Osteoblast (primary cell): ENCODE data around the gene MYOG. TPM values are rescaled to one million over a fixed set of nuclear protein-coding genes. Genes with fewer than 3 reads are reported as not detected.

Experiments used
- DNase-seq: peaks from one replicate; pipeline ENCODE4 v3.0.0; 2011; ENCODE audit warnings: low spot score, mixed read lengths; ENCODE audit not compliant: insufficient read length; ENCODE audit errors: missing footprints
- H2AFZ ChIP-seq: 2 replicates; pipeline ENCODE4 v1.6.0; 2011; ENCODE audit warnings: mild to moderate bottlenecking, low read length
- H3K27ac ChIP-seq: 2 replicates; pipeline ENCODE4 v1.5.1; 2011; ENCODE audit warnings: mild to moderate bottlenecking, low read depth, low read length, moderate library complexity
- H3K27me3 ChIP-seq: 2 replicates; pipeline ENCODE4 v1.6.0; 2012; ENCODE audit warnings: mild to moderate bottlenecking, control low read depth, inconsistent platforms, low read length, moderate library complexity; ENCODE audit not compliant: insufficient read depth
- H3K36me3 ChIP-seq: 2 replicates; pipeline ENCODE4 v1.5.1; 2011; ENCODE audit warnings: mild to moderate bottlenecking, low read length, control low read depth, moderate library complexity; ENCODE audit not compliant: insufficient read depth
- H3K4me1 ChIP-seq: 2 replicates; pipeline ENCODE4 v1.5.1; 2011; ENCODE audit warnings: mild to moderate bottlenecking, low read length, control low read depth, moderate library complexity; ENCODE audit not compliant: insufficient read depth
- H3K4me2 ChIP-seq: 2 replicates; pipeline ENCODE4 v1.6.0; 2011; ENCODE audit warnings: mild to moderate bottlenecking, low read length; ENCODE audit not compliant: insufficient read depth
- H3K4me3 ChIP-seq: fragments of 200-600 bp; sonication (generic); 3 replicates; pipeline ENCODE4 v1.5.1; 2012; ENCODE audit warnings: mild to moderate bottlenecking, low read length, inconsistent platforms; ENCODE audit not compliant: insufficient read depth
- H3K79me2 ChIP-seq: 2 replicates; pipeline ENCODE4 v1.6.0; 2012; ENCODE audit warnings: mild to moderate bottlenecking, low read length, control low read depth, inconsistent platforms; ENCODE audit not compliant: insufficient read depth
- H3K9me3 ChIP-seq: 2 replicates; pipeline ENCODE4 v1.5.1; 2011; ENCODE audit warnings: low read depth, low read length, control low read depth
- H4K20me1 ChIP-seq: 2 replicates; pipeline ENCODE4 v1.6.0; 2012; ENCODE audit warnings: mild to moderate bottlenecking, low read length, control low read depth; ENCODE audit not compliant: insufficient read depth
- total RNA-seq: library from RNA; depleted of rRNA; stranded (reverse); fragments of >200 nt; gene quantifications from 2 replicates; pipeline ENCODE4 v1.2.3, GENCODE V29; 2012
- TF ChIP-seq, protein P1 (sequence below): IDR thresholded peaks from 2 replicates; pipeline ENCODE4 v1.5.1; 2011; ENCODE audit warnings: mild to moderate bottlenecking, low read depth, low read length, moderate library complexity; ENCODE audit errors: extremely low read depth

The MYOG gene
- total RNA-seq, 1 donor = not detected

GRCh38 chr1:203120325-203121153 lies 34.7 kb upstream of the MYOG start:
- TF ChIP-seq, protein P1, sequence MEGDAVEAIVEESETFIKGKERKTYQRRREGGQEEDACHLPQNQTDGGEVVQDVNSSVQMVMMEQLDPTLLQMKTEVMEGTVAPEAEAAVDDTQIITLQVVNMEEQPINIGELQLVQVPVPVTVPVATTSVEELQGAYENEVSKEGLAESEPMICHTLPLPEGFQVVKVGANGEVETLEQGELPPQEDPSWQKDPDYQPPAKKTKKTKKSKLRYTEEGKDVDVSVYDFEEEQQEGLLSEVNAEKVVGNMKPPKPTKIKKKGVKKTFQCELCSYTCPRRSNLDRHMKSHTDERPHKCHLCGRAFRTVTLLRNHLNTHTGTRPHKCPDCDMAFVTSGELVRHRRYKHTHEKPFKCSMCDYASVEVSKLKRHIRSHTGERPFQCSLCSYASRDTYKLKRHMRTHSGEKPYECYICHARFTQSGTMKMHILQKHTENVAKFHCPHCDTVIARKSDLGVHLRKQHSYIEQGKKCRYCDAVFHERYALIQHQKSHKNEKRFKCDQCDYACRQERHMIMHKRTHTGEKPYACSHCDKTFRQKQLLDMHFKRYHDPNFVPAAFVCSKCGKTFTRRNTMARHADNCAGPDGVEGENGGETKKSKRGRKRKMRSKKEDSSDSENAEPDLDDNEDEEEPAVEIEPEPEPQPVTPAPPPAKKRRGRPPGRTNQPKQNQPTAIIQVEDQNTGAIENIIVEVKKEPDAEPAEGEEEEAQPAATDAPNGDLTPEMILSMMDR = no peak
- Histone ChIP-seq H2AFZ (no peak overlapping the region), H3K4me1 (peaks cover 7% of the 10 kb centered on the region), H3K79me2 (no peaks in the 10 kb centered on the region), H3K27me3 (peaks cover 59% of the 10 kb centered on the region), H3K4me2 (no peak overlapping the region), H3K9me3 (no peaks in the 10 kb centered on the region), H4K20me1 (no peaks in the 10 kb centered on the region), H3K36me3 (no peaks in the 10 kb centered on the region), H3K4me3 (no peak overlapping the region), H3K27ac (no peak overlapping the region)
- peak; percentile 36 for DNase-seq

DNA sequence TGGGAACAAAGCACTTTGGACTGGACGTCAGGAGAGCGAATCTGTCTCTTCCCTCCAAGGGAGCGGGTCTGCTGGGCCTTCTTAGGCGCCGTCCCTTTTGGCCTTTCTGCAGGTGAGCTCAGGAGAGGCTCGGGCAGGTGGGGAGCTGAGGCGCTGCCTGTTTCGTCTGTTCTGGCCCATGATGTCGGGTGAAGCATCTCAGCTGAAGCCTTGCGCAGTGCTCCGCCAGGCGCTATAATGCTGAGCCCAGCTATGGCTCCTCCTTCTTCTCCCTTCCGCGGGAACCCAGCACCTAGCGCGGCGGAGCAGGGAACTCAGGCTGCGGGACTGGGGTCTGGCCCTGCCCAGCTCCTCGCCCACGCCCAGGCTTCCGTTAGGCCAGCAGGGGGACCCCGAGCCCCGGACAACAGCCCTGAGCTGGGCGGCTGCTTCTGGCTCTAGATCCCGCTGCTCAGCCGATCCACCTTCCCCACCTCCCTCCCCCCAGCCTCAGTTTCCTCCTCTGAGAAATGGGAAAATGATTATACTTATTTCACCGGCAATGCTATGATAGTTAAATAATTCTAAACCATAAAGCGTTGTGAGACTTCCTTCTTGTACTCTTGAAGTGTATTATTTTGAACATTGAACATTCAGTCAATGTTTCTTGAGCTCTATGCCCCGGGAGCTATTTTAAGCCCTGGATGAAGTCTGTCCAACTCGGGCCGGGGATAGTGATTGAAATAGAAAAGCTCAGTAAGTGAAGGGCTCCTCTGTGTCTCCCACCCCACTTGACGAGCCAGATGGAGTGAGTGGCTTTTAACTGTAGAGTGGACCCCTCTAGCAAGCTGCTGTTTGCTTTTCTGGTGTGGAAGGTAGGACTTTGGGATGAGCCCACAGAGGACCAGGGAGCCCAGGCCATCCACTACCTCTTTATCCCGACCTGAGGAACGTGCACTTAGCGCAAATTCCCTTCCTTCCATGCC lies 32.1 kb upstream of the MYOG start:
- Histone ChIP-seq H4K20me1 (no peaks in the 10 kb centered on the region), H3K27me3 (peaks cover 58% of the 10 kb centered on the region), H3K4me3 (no peak overlapping the region), H3K36me3 (no peaks in the 10 kb centered on the region), H3K4me1 (no peaks in the 10 kb centered on the region), H2AFZ (no peak overlapping the region), H3K79me2 (no peaks in the 10 kb centered on the region), H3K27ac (no peak overlapping the region), H3K4me2 (peak overlapping the region; percentile 48), H3K9me3 (no peaks in the 10 kb centered on the region)
- DNase-seq = peak; percentile 97
- TF ChIP-seq, protein P1 = peak; percentile 69

DNA sequence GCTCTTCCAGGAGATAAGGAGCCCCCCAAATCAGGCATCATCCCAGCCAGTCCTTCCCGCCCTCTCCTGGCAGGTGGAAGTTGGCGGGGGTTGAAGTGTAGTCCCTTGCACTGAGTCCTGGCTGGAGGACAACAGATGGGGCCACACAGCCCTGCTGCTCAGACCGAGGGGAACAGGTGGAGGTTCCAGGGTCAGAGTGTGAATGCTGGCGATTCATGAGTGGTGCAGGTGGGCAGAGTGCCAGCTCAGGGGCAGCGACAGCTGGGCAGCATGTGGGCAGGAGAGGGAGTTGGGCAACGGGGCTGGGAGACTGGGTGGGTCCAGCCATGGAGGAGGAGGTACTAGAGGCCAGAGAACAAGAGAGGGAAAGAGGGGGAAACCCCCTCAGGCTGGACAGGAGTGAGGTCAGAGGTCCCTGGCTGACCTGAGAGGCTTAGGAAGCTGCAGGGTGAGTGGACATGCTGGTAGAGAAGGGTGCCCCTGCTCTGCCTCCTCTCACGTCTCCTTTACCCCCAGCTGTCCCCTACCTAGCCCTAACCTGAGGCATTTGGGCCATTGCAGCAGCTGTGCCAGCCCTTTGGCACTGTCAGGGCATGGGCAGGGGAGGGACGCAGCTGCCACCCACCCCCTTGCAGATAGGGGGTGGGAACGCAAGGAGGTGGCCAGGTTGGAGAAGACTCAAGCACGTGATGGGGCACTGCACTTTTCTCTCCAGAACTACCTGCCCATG lies 30.4 kb upstream of the MYOG start:
- Histone ChIP-seq H3K9me3 (no peaks in the 10 kb centered on the region), H3K4me3 (no peak overlapping the region), H3K27me3 (peaks cover 62% of the 10 kb centered on the region), H4K20me1 (no peaks in the 10 kb centered on the region), H3K27ac (no peak overlapping the region), H3K4me1 (no peaks in the 10 kb centered on the region), H3K4me2 (no peak overlapping the region), H3K36me3 (no peaks in the 10 kb centered on the region), H3K79me2 (no peaks in the 10 kb centered on the region), H2AFZ (no peak overlapping the region)
- DNase-seq = peak; percentile 36
- TF ChIP-seq, protein P1 = no peak
